ENCODE data around the gene MSLN.

GRCh38 chr16:802914-803753, 42.6 kb downstream of the MSLN start:
- TF ChIP-seq CTCF (optimal IDR thresholded peaks at IDR 0.05 in 1 of 3, IDR thresholded peaks at IDR 0.05 in 1 of 3, conservative IDR thresholded peaks at IDR 0.05 in 1 of 3; ENCODE audit: extremely low read depth in 1 of 3, insufficient read depth in 2 of 3, low read length in 3 of 3) (no peak), EZH2 (IDR thresholded peaks at IDR 0.05; ENCODE audit: low read length) (no peak)
